Skin epidermis (tissue), 12 donors: ENCODE results near the gene DEPDC1.

Experiments used
- H3K27ac ChIP-seq, 21 experiments: fragments of 200-600 bp; sonication (generic) in 11 of 21; one replicate each; pipeline ENCODE4 v1.5.0; 2020; ENCODE audit warnings: mild to moderate bottlenecking in 3 of 21, inconsistent platforms in 2 of 21, moderate library complexity in 2 of 21
- H3K4me3 ChIP-seq, 7 experiments: fragments of 200-600 bp; sonication (generic) in 2 of 7; one replicate each; pipeline ENCODE4 v1.5.0; 2020; ENCODE audit warnings: inconsistent platforms in 2 of 7, mild to moderate bottlenecking in 2 of 7, moderate library complexity in 1 of 7

The DEPDC1 gene

GRCh38 chr1:68429233-68429808 lies 67.6 kb downstream of the DEPDC1 start:
- Histone ChIP-seq H3K27ac (no peak overlapping the region), H3K4me3 (no peak overlapping the region)

- Histone ChIP-seq H3K4me3 (no peak overlapping the region), H3K27ac (no peak overlapping the region)
Observed at GRCh38 chr1:68426594-68426993, 70.3 kb downstream of the DEPDC1 start.
